Neural progenitor cell (in vitro differentiated cells): ENCODE results near the gene GJA3. TPM values are rescaled to one million over a fixed set of nuclear protein-coding genes. Genes with fewer than 3 reads are reported as not detected.

ENCODE experiments used
- DNase-seq: peaks from one replicate; pipeline ENCODE4 v3.0.0-alpha.2; 2016; ENCODE audit warnings: low spot score
- H2AFZ ChIP-seq: fragments of 200-600 bp; sonication (generic); replicated peaks from 2 replicates; pipeline ENCODE4 v1.6.1; 2016; ENCODE audit warnings: antibody characterized with exemption
- H3F3A ChIP-seq: fragments of 200-600 bp; sonication (generic); 2 replicates; pipeline ENCODE4 v1.6.1; 2016; ENCODE audit warnings: antibody characterized with exemption, low read depth
- H3K27ac ChIP-seq: fragments of 200-600 bp; sonication (generic); 2 replicates; pipeline ENCODE4 v1.5.1; 2016; ENCODE audit warnings: mild to moderate bottlenecking
- H3K27me3 ChIP-seq: fragments of 200-600 bp; sonication (generic); 2 replicates; pipeline ENCODE4 v1.6.1; 2016; ENCODE audit warnings: mild to moderate bottlenecking, moderate library complexity
- H3K36me3 ChIP-seq: fragments of 200-600 bp; sonication (generic); 2 replicates; pipeline ENCODE4 v1.5.1; 2016
- H3K4me1 ChIP-seq: fragments of 200-600 bp; sonication (generic); 2 replicates; pipeline ENCODE4 v1.6.1; 2016; ENCODE audit warnings: mixed run types
- H3K4me2 ChIP-seq: fragments of 200-600 bp; sonication (generic); 2 replicates; pipeline ENCODE4 v1.6.1; 2016
- H3K4me3 ChIP-seq: fragments of 200-600 bp; sonication (generic); 2 replicates; pipeline ENCODE4 v1.5.1; 2016
- H3K79me2 ChIP-seq: fragments of 200-600 bp; sonication (generic); 2 replicates; pipeline ENCODE4 v1.6.1; 2016; ENCODE audit warnings: low read depth
- H3K9ac ChIP-seq: fragments of 200-600 bp; sonication (generic); 2 replicates; pipeline ENCODE4 v1.6.1; 2016
- H3K9me3 ChIP-seq: fragments of 200-600 bp; sonication (generic); 2 replicates; pipeline ENCODE4 v1.5.1; 2016; ENCODE audit warnings: low read depth
- H4K20me1 ChIP-seq: fragments of 200-600 bp; sonication (generic); 2 replicates; pipeline ENCODE4 v1.6.1; 2016; ENCODE audit warnings: low read depth
- H3K27ac Mint-ChIP-seq: 3 replicates; pipeline ENCODE4 v1.8.0; 2021; ENCODE audit warnings: mixed read lengths
- H3K27me3 Mint-ChIP-seq: 2 replicates; pipeline ENCODE4 v1.8.0; 2022; ENCODE audit warnings: low read depth, mild to moderate bottlenecking, inconsistent platforms, moderate library complexity, mixed read lengths; ENCODE audit not compliant: insufficient read depth
- H3K36me3 Mint-ChIP-seq: 3 replicates; pipeline ENCODE4 v1.8.0; 2021; ENCODE audit warnings: mixed read lengths
- H3K4me1 Mint-ChIP-seq: 3 replicates; pipeline ENCODE4 v1.8.0; 2021; ENCODE audit warnings: mixed read lengths
- H3K4me3 Mint-ChIP-seq: 3 replicates; pipeline ENCODE4 v1.8.0; 2021; ENCODE audit warnings: mild to moderate bottlenecking, moderate library complexity, mixed read lengths
- H3K9me3 Mint-ChIP-seq: 3 replicates; pipeline ENCODE4 v1.8.0; 2020; ENCODE audit warnings: mixed read lengths
- EZH2 ChIP-seq: fragments of 200-600 bp; sonication (generic); IDR thresholded peaks from 2 replicates; pipeline ENCODE4 v1.6.1; 2017; ENCODE audit warnings: antibody characterized with exemption, mild to moderate bottlenecking, moderate library complexity
- EZH2phosphoT487 ChIP-seq: fragments of 200-600 bp; sonication (generic); IDR thresholded peaks from 2 replicates; pipeline ENCODE4 v1.6.1; 2017; ENCODE audit warnings: antibody characterized with exemption
- total RNA-seq: library from RNA; depleted of rRNA; stranded (reverse); fragments of >200 nt; gene quantifications from 2 replicates; pipeline ENCODE4 v1.2.3, GENCODE V29; 2015; ENCODE audit warnings: low replicate concordance
- TF ChIP-seq, protein P1 (sequence below): fragments of 200-600 bp; sonication (generic); IDR thresholded peaks from 2 replicates; pipeline ENCODE4 v1.5.1; 2017; ENCODE audit warnings: antibody characterized with exemption, mild to moderate bottlenecking

GJA3 gene
- total RNA-seq, 1 donor from 2014 or later: 0.17 TPM

DNA sequence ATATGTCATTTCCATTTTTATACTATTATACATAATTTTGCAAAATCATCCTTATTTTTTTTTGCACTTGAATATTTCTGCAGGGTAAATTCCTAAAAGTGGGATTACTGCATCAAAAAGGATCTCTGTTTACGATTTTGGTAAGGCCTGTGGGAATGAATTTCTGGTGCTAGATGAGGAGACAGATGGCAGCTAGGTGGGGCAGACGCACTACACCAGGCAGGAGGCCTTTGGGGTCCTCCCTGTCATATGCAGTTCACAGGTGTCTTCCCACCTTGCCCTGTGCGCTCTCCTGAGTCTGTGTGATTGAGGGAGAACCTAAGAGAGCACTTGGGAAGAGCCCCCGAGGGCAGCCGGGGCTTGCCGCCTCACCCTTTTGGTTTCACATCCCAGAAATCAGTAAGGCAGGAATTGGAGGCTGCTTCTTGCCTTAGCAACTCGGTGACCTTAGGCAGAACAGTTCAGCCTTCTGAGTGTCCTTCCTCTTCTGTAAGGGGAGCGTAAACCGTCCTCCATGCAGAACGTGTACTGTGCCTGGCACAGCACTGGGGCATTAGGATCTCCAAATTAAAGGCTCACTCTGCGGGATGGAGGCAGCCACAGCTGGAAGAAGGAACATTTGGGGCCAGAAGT lies 45.3 kb upstream of the GJA3 start:
- Histone ChIP-seq H3K79me2 (no peaks in the 10 kb centered on the region), H3K27ac (no peak overlapping the region), H3K4me1 (no peaks in the 10 kb centered on the region), H3K9ac (no peak overlapping the region), H3F3A (no peaks in the 10 kb centered on the region), H3K27me3 (peaks cover 5% of the 10 kb centered on the region), H3K36me3 (no peaks in the 10 kb centered on the region), H3K4me2 (no peak overlapping the region), H3K4me3 (no peak overlapping the region), H3K9me3 (no peaks in the 10 kb centered on the region), H4K20me1 (no peaks in the 10 kb centered on the region), H2AFZ (no peak overlapping the region)
- H3K4me1 Mint-ChIP-seq: peaks cover 8% of the 10 kb centered on the region
- H3K27me3 Mint-ChIP-seq: peaks cover 7% of the 10 kb centered on the region
- H3K36me3 Mint-ChIP-seq: no peaks in the 10 kb centered on the region
- H3K27ac Mint-ChIP-seq: no peak overlapping the region
- peaks cover 7% of the 10 kb centered on the region for H3K9me3 Mint-ChIP-seq
- TF ChIP-seq EZH2phosphoT487 (no peak), EZH2 (no peak)
- TF ChIP-seq, protein P1, sequence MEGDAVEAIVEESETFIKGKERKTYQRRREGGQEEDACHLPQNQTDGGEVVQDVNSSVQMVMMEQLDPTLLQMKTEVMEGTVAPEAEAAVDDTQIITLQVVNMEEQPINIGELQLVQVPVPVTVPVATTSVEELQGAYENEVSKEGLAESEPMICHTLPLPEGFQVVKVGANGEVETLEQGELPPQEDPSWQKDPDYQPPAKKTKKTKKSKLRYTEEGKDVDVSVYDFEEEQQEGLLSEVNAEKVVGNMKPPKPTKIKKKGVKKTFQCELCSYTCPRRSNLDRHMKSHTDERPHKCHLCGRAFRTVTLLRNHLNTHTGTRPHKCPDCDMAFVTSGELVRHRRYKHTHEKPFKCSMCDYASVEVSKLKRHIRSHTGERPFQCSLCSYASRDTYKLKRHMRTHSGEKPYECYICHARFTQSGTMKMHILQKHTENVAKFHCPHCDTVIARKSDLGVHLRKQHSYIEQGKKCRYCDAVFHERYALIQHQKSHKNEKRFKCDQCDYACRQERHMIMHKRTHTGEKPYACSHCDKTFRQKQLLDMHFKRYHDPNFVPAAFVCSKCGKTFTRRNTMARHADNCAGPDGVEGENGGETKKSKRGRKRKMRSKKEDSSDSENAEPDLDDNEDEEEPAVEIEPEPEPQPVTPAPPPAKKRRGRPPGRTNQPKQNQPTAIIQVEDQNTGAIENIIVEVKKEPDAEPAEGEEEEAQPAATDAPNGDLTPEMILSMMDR: no peak
- no peak overlapping the region for H3K4me3 Mint-ChIP-seq
- no peak for DNase-seq

GRCh38 chr13:20198781-20199180 lies 37.9 kb upstream of the GJA3 start:
- Histone ChIP-seq H3K9me3 (no peaks in the 10 kb centered on the region), H3F3A (peaks cover 10% of the 10 kb centered on the region), H3K9ac (no peak overlapping the region), H3K27ac (no peak overlapping the region), H3K4me3 (no peak overlapping the region), H3K4me1 (peaks cover 8% of the 10 kb centered on the region), H2AFZ (no peak overlapping the region), H4K20me1 (peaks cover 11% of the 10 kb centered on the region), H3K4me2 (no peak overlapping the region), H3K27me3 (peaks cover 43% of the 10 kb centered on the region), H3K79me2 (no peaks in the 10 kb centered on the region), H3K36me3 (no peaks in the 10 kb centered on the region)
- Mint-ChIP-seq H3K36me3 (no peaks in the 10 kb centered on the region), H3K9me3 (peaks cover 17% of the 10 kb centered on the region), H3K4me3 (no peak overlapping the region), H3K27ac (no peak overlapping the region), H3K27me3 (peaks cover 28% of the 10 kb centered on the region), H3K4me1 (peaks cover 8% of the 10 kb centered on the region)
- no peak for TF ChIP-seq EZH2
- TF ChIP-seq, protein P1: no peak
- DNase-seq: no peak

- Histone ChIP-seq H3K4me2 (no peak overlapping the region), H3K4me1 (peaks cover 16% of the 10 kb centered on the region), H2AFZ (peak overlapping the region; percentile 30), H4K20me1 (peaks cover 14% of the 10 kb centered on the region), H3F3A (peaks cover 10% of the 10 kb centered on the region), H3K4me3 (no peak overlapping the region), H3K36me3 (no peaks in the 10 kb centered on the region), H3K27ac (no peak overlapping the region), H3K9ac (no peak overlapping the region), H3K27me3 (peaks cover 56% of the 10 kb centered on the region), H3K79me2 (no peaks in the 10 kb centered on the region), H3K9me3 (no peaks in the 10 kb centered on the region)
- H3K36me3 Mint-ChIP-seq: no peaks in the 10 kb centered on the region
- peaks cover 12% of the 10 kb centered on the region for H3K4me1 Mint-ChIP-seq
- H3K27me3 Mint-ChIP-seq: peaks cover 35% of the 10 kb centered on the region
- H3K27ac Mint-ChIP-seq: no peak overlapping the region
- peak; percentile 65 for DNase-seq
- peaks cover 13% of the 10 kb centered on the region for H3K9me3 Mint-ChIP-seq
- no peak overlapping the region for H3K4me3 Mint-ChIP-seq
- TF ChIP-seq, protein P1: peak; percentile 52
- TF ChIP-seq EZH2phosphoT487: no peak
- no peak for TF ChIP-seq EZH2
Observed at GRCh38 chr13:20197361-20197834, 36.5 kb upstream of the GJA3 start.
